Sigmoid colon (tissue), 7 donors: Measurements from ENCODE around the gene IP6K3. TPM values are rescaled to one million over a fixed set of nuclear protein-coding genes. Genes with fewer than 3 reads are reported as not detected.

Source experiments
- DNase-seq: peaks from one replicate; pipeline ENCODE4 v3.0.0-alpha.2; 2019
- H3K27ac ChIP-seq, 4 donors: fragments of 200-600 bp; sonication (generic); one replicate each; pipeline ENCODE4 v1.5.1; 2016 to 2019; ENCODE audit warnings: mild to moderate bottlenecking in 1 of 4
- H3K27me3 ChIP-seq, 3 donors: fragments of 200-600 bp; sonication (generic); one replicate each; pipeline ENCODE4 v1.5.1; 2019; ENCODE audit warnings: mild to moderate bottlenecking in 1 of 3
- H3K36me3 ChIP-seq, 4 donors: fragments of 200-600 bp; sonication (generic); one replicate each; pipeline ENCODE4 v1.5.1; 2016 to 2019
- H3K4me1 ChIP-seq, 4 donors: fragments of 200-600 bp; sonication (generic); one replicate each; pipeline ENCODE4 v1.5.1; 2017 to 2019
- H3K4me3 ChIP-seq, 4 donors: fragments of 200-600 bp; sonication (generic); one replicate each; pipeline ENCODE4 v1.5.1; 2017 to 2019; ENCODE audit warnings: mild to moderate bottlenecking in 2 of 4, moderate library complexity in 1 of 4
- H3K9me3 ChIP-seq, 4 donors: fragments of 200-600 bp in 3 of 4; sonication (generic) in 3 of 4; one replicate each; pipeline versions ENCODE4 v1.5.1 to v1.6.1; 2013 to 2019
- CTCF ChIP-seq, 4 experiments: fragments of 450-650 bp in 3 of 4; fragments of 200-600 bp in 1 of 4; IDR thresholded peaks; one replicate each; pipeline ENCODE4 v1.5.1; 2016 to 2019; ENCODE audit warnings: antibody characterized with exemption in 4 of 4, mild to moderate bottlenecking in 3 of 4, moderate library complexity in 2 of 4
- EP300 ChIP-seq, 4 donors: sonication (generic); formaldehyde crosslinking; IDR thresholded peaks; one replicate each; pipeline ENCODE4 v1.6.1; 2017; ENCODE audit warnings: antibody characterized with exemption in 4 of 4
- POLR2A ChIP-seq, 2 donors: fragments of 450-650 bp; IDR thresholded peaks; one replicate each; pipeline ENCODE4 v1.6.1; 2016; ENCODE audit warnings: antibody characterized with exemption in 2 of 2, mild to moderate bottlenecking in 2 of 2, moderate library complexity in 2 of 2
- POLR2AphosphoS5 ChIP-seq, 4 donors: sonication (generic); formaldehyde crosslinking; IDR thresholded peaks; one replicate each; pipeline ENCODE4 v1.6.1; 2017; ENCODE audit warnings: antibody characterized with exemption in 4 of 4
- WGBS, 2 donors: extraction: QIAGEN DNeasy Blood & Tissue Kit; methylation state at CpG; one replicate each; pipeline ENCODE4 v1.1.7; 2013; 5-methylcytosine and 5-hydroxymethylcytosine counted together
- intact Hi-C: fragments of 100-400 bp; cut with DNase I; formaldehyde crosslinking; loops from one replicate; pipeline ENCODE4 v1.15.1; 2023
- polyA plus RNA-seq, 3 donors: library from polyadenylated mRNA; stranded (reverse); fragments of 200-250 nt; gene quantifications; one replicate each; pipeline ENCODE4 v1.2.3, GENCODE V29; 2013
- total RNA-seq, 4 donors: library from RNA; depleted of rRNA; stranded (reverse); fragments of >200 nt; gene quantifications; one replicate each; pipeline ENCODE4 v1.1.0, GENCODE V29; 2016
- donor health status: healthy with polysubstance abuse.
- donor health status: Bipolar disorder and iron deficiency.
- donor health status: healthy.

The IP6K3 gene
- total and polyA plus RNA-seq, 7 donors, result 0.46 to 10.3 (median 4.9) TPM

DNA sequence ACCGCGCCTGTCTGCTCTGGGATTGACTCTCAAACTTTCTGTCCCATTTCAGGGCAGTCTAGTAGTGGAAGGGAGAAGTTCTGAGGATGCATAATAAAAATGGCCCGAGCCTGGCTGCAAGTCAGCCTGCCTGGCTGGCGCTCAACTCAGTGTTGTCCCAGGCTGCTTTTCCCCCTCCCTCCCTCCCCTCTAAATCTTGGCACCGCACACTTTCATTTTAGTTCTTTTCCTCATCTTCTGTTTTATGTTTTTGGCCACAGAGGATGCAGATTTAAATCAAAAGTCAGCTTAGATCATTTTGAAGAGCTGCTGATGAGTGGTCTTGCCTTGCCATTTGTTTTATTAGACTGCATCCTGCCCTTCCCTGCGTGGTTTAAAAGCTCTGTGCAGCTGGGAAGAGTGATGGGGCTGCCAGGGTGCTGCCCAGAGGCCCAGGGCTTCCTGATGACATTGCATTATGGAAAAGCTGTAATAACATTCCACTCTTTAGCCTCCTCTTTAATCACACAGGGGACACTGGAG lies 28.7 kb downstream of the IP6K3 start:
- 55 to 66% methylated on average over 6 of the region's 6 CpGs for WGBS, 2 donors
- TF ChIP-seq POLR2AphosphoS5 (IDR thresholded peaks at IDR 0.05), result no peak
- no peak for TF ChIP-seq POLR2A (IDR thresholded peaks at IDR 0.05)
- no peak for TF ChIP-seq CTCF (IDR thresholded peaks at IDR 0.05)
- no peak for TF ChIP-seq EP300 (IDR thresholded peaks at IDR 0.05)
- intact Hi-C loops, result loop anchor here (2.0 kb wide), 1 partner anchor 29 kb away; the partner anchor contains the start of gene IP6K3
- no peaks in the 10 kb centered on the region for H3K27me3 ChIP-seq
- peaks cover 0 to 28% (median 18%) of the 10 kb centered on the region in 4 donors for H3K4me1 ChIP-seq
- H3K36me3 ChIP-seq, result peaks cover 0 to 6% (median under 1%) of the 10 kb centered on the region in 4 donors
- no peaks in the 10 kb centered on the region for H3K9me3 ChIP-seq
- no peak overlapping the region for H3K4me3 ChIP-seq
- DNase-seq, result peak; percentile 79
- peak overlapping the region in 3 of 4 donors; percentile 67 to 74 (median 73) for H3K27ac ChIP-seq

DNA sequence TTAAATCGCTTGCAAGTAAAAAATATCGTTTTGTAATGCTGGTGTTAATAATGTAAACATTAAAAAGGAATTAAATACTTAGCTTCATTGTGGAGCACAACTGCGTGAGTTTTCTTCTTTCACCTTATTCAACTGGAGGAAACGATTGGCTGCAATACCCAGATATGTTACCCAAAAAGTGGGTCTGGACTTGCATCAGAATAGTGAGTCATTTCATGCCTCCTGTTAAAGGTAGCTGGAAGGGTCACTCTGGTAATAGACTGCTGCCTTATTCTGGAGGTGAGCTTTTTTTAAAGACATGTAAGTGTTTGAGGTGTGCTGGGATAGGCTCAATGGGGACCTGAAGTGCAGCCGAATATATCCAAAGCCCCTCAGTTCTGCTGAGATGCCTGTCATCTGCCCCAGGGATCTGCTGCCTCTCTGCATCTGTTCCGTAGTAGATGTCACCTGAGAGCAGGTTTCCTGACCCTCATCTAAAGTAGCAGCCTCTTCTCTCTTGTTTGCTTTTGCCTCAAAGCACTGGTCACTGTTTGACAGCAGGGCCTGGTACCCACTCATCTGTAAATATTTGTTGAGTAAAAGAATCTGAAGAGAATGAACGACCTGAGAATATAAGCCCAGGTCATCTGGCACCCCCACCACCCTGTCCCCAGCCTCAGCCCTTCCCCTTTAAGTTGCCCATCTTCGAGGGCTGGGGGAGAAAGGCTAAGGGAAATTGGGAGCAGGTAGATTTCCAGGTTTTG lies 29.6 kb downstream of the IP6K3 start:
- H3K4me1 ChIP-seq, result peaks cover 0 to 29% (median 19%) of the 10 kb centered on the region in 4 donors
- peak overlapping the region in 3 of 4 donors; percentile 67 to 74 (median 73) for H3K27ac ChIP-seq
- H3K4me3 ChIP-seq, result no peak overlapping the region
- no peaks in the 10 kb centered on the region for H3K27me3 ChIP-seq
- 80 to 85% methylated on average over 8 of the region's 8 CpGs for WGBS, 2 donors
- no peaks in the 10 kb centered on the region for H3K9me3 ChIP-seq
- H3K36me3 ChIP-seq, result no peaks in the 10 kb centered on the region
- intact Hi-C loops, result no loop called here
- TF ChIP-seq CTCF (IDR thresholded peaks at IDR 0.05) (no peak), EP300 (IDR thresholded peaks at IDR 0.05) (no peak)
- DNase-seq, result no peak

GRCh38 chr6:33716379-33716778 lies 30.3 kb downstream of the IP6K3 start:
- no peaks in the 10 kb centered on the region for H3K27me3 ChIP-seq
- no peak overlapping the region for H3K27ac ChIP-seq
- no peak for DNase-seq
- H3K36me3 ChIP-seq, result no peaks in the 10 kb centered on the region
- TF ChIP-seq EP300 (IDR thresholded peaks at IDR 0.05) (no peak), POLR2A (IDR thresholded peaks at IDR 0.05) (no peak), CTCF (IDR thresholded peaks at IDR 0.05) (no peak), POLR2AphosphoS5 (IDR thresholded peaks at IDR 0.05) (no peak)
- peaks cover 0 to 34% (median 21%) of the 10 kb centered on the region in 4 donors for H3K4me1 ChIP-seq
- H3K4me3 ChIP-seq, result no peak overlapping the region
- intact Hi-C loops, result no loop called here
- 34 to 77% methylated on average over 7 of the region's 7 CpGs for WGBS, 2 donors
- H3K9me3 ChIP-seq, result no peaks in the 10 kb centered on the region

DNA sequence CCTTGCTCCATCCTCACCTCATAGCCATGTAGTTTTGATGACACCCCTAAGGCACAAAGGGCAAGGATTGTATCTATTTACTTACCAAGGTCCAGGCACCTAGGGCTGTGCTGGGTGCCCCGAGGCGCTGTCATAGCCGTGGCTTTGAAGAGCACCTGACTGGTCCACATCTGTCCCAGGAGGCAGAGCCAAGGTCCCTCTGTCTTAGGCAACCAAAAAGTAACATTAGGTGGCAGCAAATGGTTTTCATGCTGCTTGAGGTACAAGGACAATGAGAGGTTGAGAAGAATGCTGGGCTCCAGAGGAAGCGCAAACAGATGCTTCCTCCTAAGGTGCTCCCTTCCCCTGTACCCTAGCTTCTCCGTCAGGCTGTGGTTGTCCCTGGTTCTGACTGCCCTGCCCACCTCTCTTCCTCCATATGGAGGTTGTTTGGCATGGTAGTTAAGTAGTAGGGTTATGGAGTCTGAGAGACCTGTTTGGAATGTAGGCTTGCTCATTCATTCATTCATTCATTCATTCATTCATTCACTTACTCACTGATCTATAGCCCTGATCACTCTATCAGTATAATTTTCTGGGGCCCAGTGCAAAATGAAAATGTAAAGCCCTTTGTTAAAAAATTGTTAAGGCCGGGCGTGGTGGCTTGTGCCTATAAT lies 32.2 kb downstream of the IP6K3 start:
- no peaks in the 10 kb centered on the region for H3K36me3 ChIP-seq
- no peak overlapping the region for H3K27ac ChIP-seq
- intact Hi-C loops, result loop anchor here (5.0 kb wide), 1 partner anchor 512 kb away; the partner anchor contains the start of genes HSD17B8, RXRB and SLC39A7
- no peak for DNase-seq
- no peaks in the 10 kb centered on the region for H3K9me3 ChIP-seq
- peaks cover 0 to 44% (median 33%) of the 10 kb centered on the region in 4 donors for H3K4me1 ChIP-seq
- no peak overlapping the region for H3K4me3 ChIP-seq
- whole genome bisulfite sequencing, 2 donors, result 66 to 87% methylated on average over 7 of the region's 7 CpGs
- H3K27me3 ChIP-seq, result no peaks in the 10 kb centered on the region
- TF ChIP-seq CTCF (IDR thresholded peaks at IDR 0.05), result no peak
- no peak for TF ChIP-seq POLR2A (IDR thresholded peaks at IDR 0.05)
- no peak for TF ChIP-seq POLR2AphosphoS5 (IDR thresholded peaks at IDR 0.05)
- TF ChIP-seq EP300 (IDR thresholded peaks at IDR 0.05), result no peak
